Natural killer cell treated with Interleukin-12 subunit alpha and Interleukin-12 subunit beta and Interleukin-15 and Interleukin-18, amount 100 ng/mL, for 72 hours (primary cell): Measurements from ENCODE around the gene QRFP. TPM values are rescaled to one million over a fixed set of nuclear protein-coding genes. Genes with fewer than 3 reads are reported as not detected.
"Not testable (repeated sequence)": the region's sequence is repeated elsewhere in the genome, so short reads cannot be mapped to it uniquely, and the experiment has no call there.

Source experiments
- ATAC-seq, 2 donors: fragments of 150-1000 bp; cut with Tn5 transposase in 1 of 2; sonication (Bioruptor Pico), chemical (Tn5 transposase) in 1 of 2; 2 replicates each; pipeline ENCODE4 v1.10.0; 2021
- DNase-seq: peaks from one replicate; pipeline ENCODE4 v3.0.0; 2022; ENCODE audit warnings: low spot score
- H3K27ac Mint-ChIP-seq, 2 donors: 1 replicate in 1 of 2; 2 replicates in 1 of 2; pipeline ENCODE4 v1.8.0; 2022; ENCODE audit warnings: mixed read lengths in 2 of 2, mild to moderate bottlenecking in 1 of 2, moderate library complexity in 1 of 2
- H3K27me3 Mint-ChIP-seq, 2 donors: 1 replicate in 1 of 2; 2 replicates in 1 of 2; pipeline ENCODE4 v1.8.0; 2022; ENCODE audit warnings: mixed read lengths in 2 of 2
- H3K36me3 Mint-ChIP-seq: one replicate; pipeline ENCODE4 v1.8.0; 2022; ENCODE audit warnings: mixed read lengths
- H3K4me1 Mint-ChIP-seq, 2 donors: 1 replicate in 1 of 2; 2 replicates in 1 of 2; pipeline ENCODE4 v1.8.0; 2022; ENCODE audit warnings: low read depth in 2 of 2, mixed read lengths in 2 of 2, mild to moderate bottlenecking in 1 of 2
- H3K4me3 Mint-ChIP-seq: one replicate; pipeline ENCODE4 v1.8.0; 2022; ENCODE audit warnings: mixed read lengths
- H3K9me3 Mint-ChIP-seq: 2 replicates; pipeline ENCODE4 v1.8.0; 2022; ENCODE audit warnings: mixed read lengths
- total RNA-seq, 2 donors: library from RNA; stranded (reverse); gene quantifications; one replicate each; pipeline ENCODE4 v1.2.3, GENCODE V29; 2022

Gene QRFP
- total RNA-seq, 2 donors from 2014 or later: not detected

DNA sequence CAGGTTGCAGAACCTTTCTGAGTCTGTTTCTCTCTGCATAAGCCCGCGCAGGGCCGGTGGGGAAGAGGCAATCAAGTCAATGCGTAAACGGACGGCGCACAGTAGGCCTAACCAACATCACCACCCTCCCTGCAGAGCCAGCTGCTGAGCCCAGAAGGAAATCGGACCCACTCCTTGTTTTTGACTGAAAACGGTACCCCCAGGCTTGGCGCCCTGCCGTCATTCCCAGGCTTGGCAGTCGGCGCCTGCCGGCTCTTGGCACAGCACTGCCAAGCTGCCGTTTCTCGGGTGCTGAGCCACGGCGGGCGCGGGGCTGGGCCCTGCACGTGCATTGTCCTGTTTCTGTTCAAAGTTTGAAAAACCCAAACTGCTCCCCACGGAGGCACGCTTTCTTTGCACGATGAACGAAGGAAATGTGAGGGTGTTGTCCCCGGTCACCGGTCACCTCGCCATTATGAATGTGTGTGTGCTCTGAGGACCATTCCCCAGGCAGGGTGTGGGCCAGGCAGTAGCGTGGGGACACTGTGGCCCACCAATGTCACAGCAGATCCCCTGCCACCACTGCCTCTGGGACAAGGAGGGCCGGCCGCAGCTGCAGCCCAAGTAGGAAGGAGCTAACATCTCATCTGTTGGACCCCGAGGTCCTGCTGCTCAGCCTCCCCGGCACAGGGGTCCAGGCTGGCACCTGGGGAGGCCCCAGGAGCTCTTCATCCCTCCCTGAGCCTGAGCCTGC, 22.4 kb upstream of the QRFP start:
- H3K4me3 Mint-ChIP-seq: no peak overlapping the region
- ATAC-seq (no peak), DNase-seq (no peak)
- no peaks in the 10 kb centered on the region for H3K4me1 Mint-ChIP-seq
- no peaks in the 10 kb centered on the region for H3K9me3 Mint-ChIP-seq
- H3K27me3 Mint-ChIP-seq: no peaks in the 10 kb centered on the region
- no peaks in the 10 kb centered on the region for H3K36me3 Mint-ChIP-seq
- H3K27ac Mint-ChIP-seq: no peak overlapping the region

DNA sequence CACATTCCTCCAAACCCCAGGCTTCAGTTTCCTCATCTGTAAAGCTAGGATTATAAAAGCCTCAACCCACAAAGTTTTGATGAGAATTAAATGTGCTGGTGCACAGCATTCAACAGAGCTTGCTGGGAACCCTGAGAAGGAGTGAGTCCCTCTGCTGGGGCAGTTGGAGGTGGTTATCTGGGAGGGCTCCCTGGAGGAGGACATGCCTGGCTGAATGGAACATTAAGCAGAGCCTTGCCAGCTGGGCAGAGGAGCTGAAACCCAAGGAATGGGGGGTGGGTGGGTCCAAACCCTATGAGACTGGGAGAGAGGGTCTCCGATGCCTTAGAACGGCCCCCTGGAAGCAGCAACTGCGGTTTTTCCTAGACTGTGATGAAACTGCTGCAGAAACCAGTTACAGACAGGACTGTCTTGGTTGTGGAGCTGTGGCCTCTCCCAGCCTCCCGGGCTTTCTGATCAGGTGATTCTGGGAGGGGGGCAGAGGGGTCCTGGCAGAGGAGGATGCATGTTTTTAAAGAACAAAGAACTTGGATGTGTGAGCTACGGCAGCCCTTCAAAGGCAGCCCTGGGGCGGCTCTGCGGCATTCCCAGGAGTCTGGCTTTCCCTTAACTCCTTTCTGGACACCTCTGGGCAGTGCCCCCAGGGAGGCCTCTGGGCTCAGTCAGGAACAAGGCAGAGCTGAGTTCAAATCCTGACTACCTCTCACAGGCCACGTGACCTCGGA, 21.7 kb upstream of the QRFP start:
- Mint-ChIP-seq H3K36me3 (no peaks in the 10 kb centered on the region), H3K27me3 (no peaks in the 10 kb centered on the region), H3K9me3 (no peaks in the 10 kb centered on the region), H3K4me1 (no peaks in the 10 kb centered on the region), H3K27ac (no peak overlapping the region), H3K4me3 (no peak overlapping the region)
- DNase-seq: no peak
- no peak for ATAC-seq

DNA sequence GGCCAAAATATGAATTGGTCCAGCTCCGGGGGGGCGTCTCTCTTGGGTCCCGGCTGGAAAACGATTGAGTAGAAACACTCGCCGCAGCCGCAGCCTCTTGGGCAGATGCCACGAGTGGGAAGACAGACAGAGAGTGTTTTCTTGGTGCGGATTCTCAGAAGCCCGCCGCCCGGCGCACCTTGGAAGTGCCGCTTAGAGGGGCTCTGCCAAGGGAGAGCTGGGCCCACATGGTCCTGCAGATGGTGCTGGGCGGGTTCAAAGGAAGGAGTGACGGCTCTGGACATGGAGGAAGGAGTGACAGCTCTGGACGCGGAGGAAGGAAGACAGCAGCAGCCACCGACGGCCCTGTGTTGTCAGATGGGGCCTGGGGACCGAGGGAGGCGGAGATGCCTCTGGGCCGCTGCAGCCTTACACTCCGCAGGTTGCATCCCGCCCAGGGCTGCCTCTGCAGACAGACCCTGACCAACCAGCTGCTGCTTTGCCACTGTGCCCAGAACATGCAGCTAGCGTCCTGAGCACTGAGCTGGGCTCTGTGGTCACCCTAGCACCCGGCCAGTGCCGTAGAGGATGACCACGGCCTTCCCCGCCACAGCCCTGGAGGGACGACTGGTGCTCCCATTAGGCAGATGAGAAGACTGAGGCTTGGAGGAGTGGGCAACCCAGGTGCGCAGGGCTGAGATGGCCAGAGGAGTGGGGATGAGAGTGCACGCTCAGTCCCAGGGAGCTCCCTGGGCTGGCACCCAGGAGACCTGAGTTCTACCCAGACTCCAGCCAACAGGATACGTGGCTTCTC, 20.8 kb upstream of the QRFP start:
- Mint-ChIP-seq H3K9me3 (no peaks in the 10 kb centered on the region), H3K4me3 (no peak overlapping the region), H3K27me3 (no peaks in the 10 kb centered on the region), H3K36me3 (no peaks in the 10 kb centered on the region), H3K27ac (no peak overlapping the region), H3K4me1 (no peaks in the 10 kb centered on the region)
- DNase-seq (no peak), ATAC-seq (peak in 1 of 2 donors; percentile 29)

- ATAC-seq (no peak), DNase-seq (no peak)
- Mint-ChIP-seq H3K9me3 (no peaks in the 10 kb centered on the region), H3K36me3 (no peaks in the 10 kb centered on the region), H3K27ac (no peak overlapping the region), H3K4me3 (no peak overlapping the region), H3K27me3 (no peaks in the 10 kb centered on the region), H3K4me1 (no peaks in the 10 kb centered on the region)
These were observed 18.5 kb upstream of the QRFP start for GRCh38 chr9:130915096-130915447.

DNA sequence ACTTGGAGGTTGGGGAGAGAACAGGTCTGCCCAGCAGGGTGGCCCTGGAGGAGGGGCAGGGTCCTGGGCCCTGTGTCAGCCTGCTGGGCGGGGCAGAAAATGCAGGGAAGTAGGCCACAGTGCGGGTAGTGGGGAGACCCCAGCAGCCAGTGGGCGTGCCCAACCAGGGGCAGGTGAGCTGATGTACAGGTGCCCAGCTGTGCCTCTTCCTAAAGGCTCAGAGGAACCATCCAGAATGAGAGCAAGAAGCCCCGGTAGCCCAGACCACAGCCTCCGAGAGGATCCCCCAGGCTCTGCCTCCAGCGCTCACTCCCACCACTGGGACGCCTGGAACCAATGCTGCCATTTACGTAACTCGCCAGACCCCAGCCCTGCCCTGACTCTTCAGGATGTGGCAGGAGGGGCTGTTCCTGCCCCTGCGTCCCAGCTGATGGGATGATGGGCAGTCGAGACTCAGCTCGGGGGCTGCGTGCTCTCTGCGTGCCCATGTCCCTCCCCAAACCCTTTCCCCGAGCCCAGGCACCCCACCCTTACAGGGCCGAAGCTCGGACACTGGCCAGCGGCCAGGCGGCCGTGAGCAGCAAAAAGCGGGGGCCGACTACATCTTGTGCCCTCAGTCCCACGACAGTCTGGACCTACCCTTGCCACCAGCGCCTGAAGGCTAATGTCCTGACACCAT, 17.9 kb upstream of the QRFP start:
- peak; percentile 9 to 33 for ATAC-seq
- Mint-ChIP-seq H3K9me3 (no peaks in the 10 kb centered on the region), H3K27me3 (no peaks in the 10 kb centered on the region), H3K4me3 (no peak overlapping the region), H3K27ac (no peak overlapping the region), H3K36me3 (no peaks in the 10 kb centered on the region), H3K4me1 (no peaks in the 10 kb centered on the region)
- no peak for DNase-seq

- Mint-ChIP-seq H3K36me3 (no peaks in the 10 kb centered on the region), H3K9me3 (no peaks in the 10 kb centered on the region), H3K27me3 (no peaks in the 10 kb centered on the region), H3K4me1 (no peaks in the 10 kb centered on the region), H3K27ac (no peak overlapping the region), H3K4me3 (no peak overlapping the region)
- DNase-seq (no peak), ATAC-seq (no peak)
These were observed 17.2 kb upstream of the QRFP start for GRCh38 chr9:130913599-130914416.

DNA sequence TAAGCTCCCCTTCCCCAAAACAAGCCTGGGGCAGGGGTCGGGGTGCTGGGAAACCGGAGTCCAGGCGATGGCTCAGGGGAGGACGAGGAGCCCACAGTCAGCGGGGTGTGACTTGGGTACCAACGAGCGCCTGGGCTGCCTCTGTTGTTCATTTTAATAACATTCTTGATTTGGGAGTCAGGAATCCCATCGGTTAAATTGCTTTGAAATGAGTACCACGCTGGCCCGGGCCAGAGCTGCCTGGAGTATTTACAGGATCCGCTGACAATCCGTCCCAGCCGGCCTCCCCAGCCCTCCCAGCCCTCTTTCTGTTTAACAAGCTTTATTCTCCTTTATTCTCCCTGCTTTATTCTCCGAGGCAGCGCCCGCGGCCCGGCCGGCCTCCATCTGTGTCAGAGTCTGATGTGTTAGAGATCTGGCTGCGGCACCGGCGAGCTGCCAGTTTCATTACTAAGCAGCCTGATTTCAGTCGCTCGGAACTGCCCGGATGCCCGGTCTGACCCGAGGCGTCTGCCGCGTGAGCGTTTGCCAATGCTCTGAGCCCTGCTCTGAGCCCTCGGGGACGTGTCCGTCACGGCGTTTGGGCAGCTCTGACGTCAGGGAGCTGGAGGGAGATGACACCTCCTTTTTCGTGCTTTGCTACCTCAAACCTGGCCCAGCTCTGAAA, 16.5 kb upstream of the QRFP start:
- DNase-seq (no peak), ATAC-seq (no peak)
- Mint-ChIP-seq H3K36me3 (no peaks in the 10 kb centered on the region), H3K9me3 (no peaks in the 10 kb centered on the region), H3K27me3 (no peaks in the 10 kb centered on the region), H3K4me3 (no peak overlapping the region), H3K27ac (no peak overlapping the region), H3K4me1 (no peaks in the 10 kb centered on the region)

GRCh38 chr9:130911254-130912049, 14.8 kb upstream of the QRFP start:
- H3K4me1 Mint-ChIP-seq: no peaks in the 10 kb centered on the region
- H3K9me3 Mint-ChIP-seq: no peaks in the 10 kb centered on the region
- H3K4me3 Mint-ChIP-seq: no peak overlapping the region
- ATAC-seq (no peak), DNase-seq (no peak)
- no peaks in the 10 kb centered on the region for H3K36me3 Mint-ChIP-seq
- no peaks in the 10 kb centered on the region for H3K27me3 Mint-ChIP-seq
- no peak overlapping the region for H3K27ac Mint-ChIP-seq

GRCh38 chr9:130910670-130911069, 14.1 kb upstream of the QRFP start:
- not testable (repeated sequence) for H3K4me1 Mint-ChIP-seq, H3K4me3 Mint-ChIP-seq, H3K27ac Mint-ChIP-seq, H3K27me3 Mint-ChIP-seq, H3K9me3 Mint-ChIP-seq, ATAC-seq, H3K36me3 Mint-ChIP-seq, DNase-seq

GRCh38 chr9:130910041-130910440, 13.4 kb upstream of the QRFP start:
- not testable (repeated sequence) for ATAC-seq, H3K27ac Mint-ChIP-seq, H3K27me3 Mint-ChIP-seq, H3K4me1 Mint-ChIP-seq, DNase-seq, H3K9me3 Mint-ChIP-seq, H3K36me3 Mint-ChIP-seq, H3K4me3 Mint-ChIP-seq

DNA sequence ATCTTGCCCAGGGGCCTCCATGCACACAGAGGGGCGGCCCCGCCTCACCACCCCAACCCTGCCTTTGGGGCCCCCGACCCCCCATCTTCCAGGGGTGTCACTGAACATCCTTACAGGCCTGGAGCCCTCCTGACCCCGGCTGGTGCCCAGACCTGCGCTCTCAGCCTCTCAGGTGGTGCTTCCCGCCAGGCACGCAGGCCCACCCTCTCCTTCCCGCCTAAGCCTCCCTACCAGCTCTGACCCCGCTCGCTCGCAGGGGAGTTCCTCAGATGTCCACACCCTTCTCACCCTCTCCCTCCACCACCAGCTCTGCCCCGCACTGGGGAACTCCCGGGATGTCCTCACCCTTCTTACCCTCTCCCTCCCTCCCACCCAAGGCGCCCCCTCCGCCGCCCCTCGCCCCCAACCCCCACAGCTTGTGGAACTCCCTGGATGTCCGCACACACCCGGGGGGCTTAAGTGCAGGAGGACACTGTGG, 12.3 kb upstream of the QRFP start:
- H3K4me3 Mint-ChIP-seq: no peak overlapping the region
- H3K27me3 Mint-ChIP-seq: no peaks in the 10 kb centered on the region
- H3K27ac Mint-ChIP-seq: no peak overlapping the region
- H3K36me3 Mint-ChIP-seq: no peaks in the 10 kb centered on the region
- H3K4me1 Mint-ChIP-seq: no peaks in the 10 kb centered on the region
- H3K9me3 Mint-ChIP-seq: no peaks in the 10 kb centered on the region
- DNase-seq (no peak), ATAC-seq (peak in 1 of 2 donors; percentile 4)
